K562 (cell line): Measurements from ENCODE around the gene TMEM163. TPM values are rescaled to one million over a fixed set of nuclear protein-coding genes. Genes with fewer than 3 reads are reported as not detected.

ENCODE experiments used
- BHLHE40 ChIP-seq: IDR thresholded peaks from 2 replicates; pipeline ENCODE4 v1.6.1; 2011; ENCODE audit warnings: low read length, improper control_type of control experiment
- CREM ChIP-seq: IDR thresholded peaks from 2 replicates; pipeline ENCODE4 v1.6.1; 2014; ENCODE audit warnings: antibody characterized with exemption, low read depth
- MYC ChIP-seq, 2 experiments: fragments of 250-450 bp in 1 of 2; sonication (Bioruptor Pico) in 1 of 2; IDR thresholded peaks; 2 replicates each; pipeline versions ENCODE4 v1.5.1 to v1.6.1; 2012 to 2021; ENCODE audit warnings: low read depth in 2 of 2, borderline replicate concordance in 1 of 2, improper control_type of control experiment in 1 of 2, low read length in 1 of 2, mild to moderate bottlenecking in 1 of 2, moderate library complexity in 1 of 2
- RBM22 ChIP-seq: fragments of 200-400 bp; formaldehyde crosslinking; IDR thresholded peaks from 2 replicates; pipeline ENCODE4 v1.6.1; 2018; ENCODE audit warnings: low read length, low read depth; ENCODE audit not compliant: poor library complexity, severe bottlenecking
- TCF3 ChIP-seq: sonication (generic); formaldehyde crosslinking; IDR thresholded peaks from 2 replicates; pipeline ENCODE4 v1.4.0; 2020; ENCODE audit warnings: mild to moderate bottlenecking, missing genetic modification reagents
- polyA plus RNA-seq, 8 experiments: library from polyadenylated mRNA; depleted of rRNA in 4 of 8; stranded (reverse) in 5 of 8; unstranded in 3 of 8; fragments of >200 nt; fragmentation: Nextera tagmentation in 2 of 8; fragmentation: Illumina TruSeq in 1 of 8; extraction: Ambion mirVana in 2 of 8; extraction: Trizol in 1 of 8; gene quantifications; 2 replicates each; pipeline versions ENCODE4 v1.2.1 to v1.2.3, GENCODE V29; 2011 to 2014; ENCODE audit warnings: inconsistent platforms in 1 of 8, missing spikeins in 1 of 8
- total RNA-seq, 7 experiments: library from RNA; depleted of rRNA in 6 of 7; stranded (reverse); fragments of >200 nt in 6 of 7; fragmentation: Illumina TruSeq in 2 of 7; extraction: Trizol in 2 of 7; gene quantifications; 2 replicates each; pipeline versions ENCODE4 v1.2.1 to v1.2.3, GENCODE V29; 2011 to 2021; ENCODE audit warnings: low replicate concordance in 1 of 7
- TF ChIP-seq, protein P1 (sequence below): sonication (generic); formaldehyde crosslinking; IDR thresholded peaks from 2 replicates; pipeline ENCODE4 v1.9.0; 2022; ENCODE audit warnings: mild to moderate bottlenecking, missing genetic modification reagents
- TF ChIP-seq, protein P2 (sequence below): fragments of 450-650 bp; formaldehyde crosslinking; IDR thresholded peaks from 2 replicates; pipeline ENCODE4 v1.4.0; 2020; ENCODE audit warnings: mild to moderate bottlenecking, moderate library complexity

TMEM163 gene
- total and polyA plus RNA-seq, 9 of the 15 experiments (the other 6 are each of a cell fraction or from before 2014, with no cell fraction given): 0.04 to 0.68 (median 0.16) TPM; not detected in 3

DNA sequence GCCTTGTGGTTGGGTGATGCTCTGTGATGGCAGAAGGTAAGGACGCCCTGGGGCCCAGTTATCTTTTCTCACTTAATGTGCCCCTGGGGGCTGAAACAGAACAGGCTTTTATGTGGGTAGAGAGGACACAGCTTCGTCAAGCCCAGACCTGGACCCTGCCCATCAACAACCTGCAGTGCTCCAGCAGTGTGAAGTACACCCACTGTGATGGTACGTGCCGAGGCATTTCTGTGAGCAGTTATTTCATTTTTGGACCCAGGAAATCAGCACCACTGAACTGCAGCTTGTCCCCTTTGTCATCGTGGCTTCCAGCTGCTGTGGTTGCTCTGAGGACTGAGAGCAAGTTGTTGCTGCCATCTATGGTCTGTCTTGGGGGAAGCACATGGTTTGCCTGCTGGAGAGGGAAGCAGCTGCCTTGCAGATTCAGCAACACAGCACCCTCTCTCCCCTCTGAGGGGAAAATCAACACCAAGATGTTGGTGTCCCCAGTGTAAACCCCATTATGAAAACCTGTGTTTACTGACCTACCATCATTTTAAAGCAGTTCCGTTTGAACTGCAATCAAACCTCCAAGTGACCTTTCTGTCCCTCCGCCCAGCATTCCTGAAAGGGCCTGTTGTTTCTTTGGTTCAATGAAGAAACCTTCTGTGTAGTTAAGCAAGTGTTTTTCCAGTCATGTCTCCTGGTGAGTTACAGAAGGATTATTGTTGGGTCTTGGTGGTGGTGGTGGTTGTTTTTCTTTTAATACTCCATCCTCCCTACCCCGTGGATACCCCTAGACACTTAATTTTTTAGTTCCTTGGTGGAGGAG is 306.8 kb downstream of the TMEM163 start (continued):
- TF ChIP-seq, protein P1, sequence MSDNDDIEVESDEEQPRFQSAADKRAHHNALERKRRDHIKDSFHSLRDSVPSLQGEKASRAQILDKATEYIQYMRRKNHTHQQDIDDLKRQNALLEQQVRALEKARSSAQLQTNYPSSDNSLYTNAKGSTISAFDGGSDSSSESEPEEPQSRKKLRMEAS (CRISPR knock-in tag): peak; percentile 48; the same call in 1 of the 2 replicates
- TF ChIP-seq RBM22: no peak
- TF ChIP-seq MYC (IDR thresholded peaks at IDR 0.05; ENCODE audit: low read depth, low read length): peak; percentile 45; the same call in 1 of the 2 replicates
- TF ChIP-seq MYC (CRISPR knock-in tag; IDR thresholded peaks at IDR 0.05; ENCODE audit: borderline replicate concordance, low read depth): no peak
- TF ChIP-seq BHLHE40: 0 out of 2 replicates have a peak, but pooled peaks have one; percentile 14
- TF ChIP-seq TCF3: no peak
- TF ChIP-seq CREM: 0 out of 2 replicates have a peak, but pooled peaks have one; percentile 21
- TF ChIP-seq, protein P2, sequence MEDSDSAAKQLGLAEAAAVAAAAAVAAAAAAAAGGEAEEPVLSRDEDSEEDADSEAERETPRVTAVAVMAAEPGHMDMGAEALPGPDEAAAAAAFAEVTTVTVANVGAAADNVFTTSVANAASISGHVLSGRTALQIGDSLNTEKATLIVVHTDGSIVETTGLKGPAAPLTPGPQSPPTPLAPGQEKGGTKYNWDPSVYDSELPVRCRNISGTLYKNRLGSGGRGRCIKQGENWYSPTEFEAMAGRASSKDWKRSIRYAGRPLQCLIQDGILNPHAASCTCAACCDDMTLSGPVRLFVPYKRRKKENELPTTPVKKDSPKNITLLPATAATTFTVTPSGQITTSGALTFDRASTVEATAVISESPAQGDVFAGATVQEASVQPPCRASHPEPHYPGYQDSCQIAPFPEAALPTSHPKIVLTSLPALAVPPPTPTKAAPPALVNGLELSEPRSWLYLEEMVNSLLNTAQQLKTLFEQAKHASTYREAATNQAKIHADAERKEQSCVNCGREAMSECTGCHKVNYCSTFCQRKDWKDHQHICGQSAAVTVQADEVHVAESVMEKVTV (CRISPR knock-in tag): peak; percentile 43; the same call in 1 of the 2 replicates
